Stimulated activated CD4-positive, alpha-beta T cell treated with anti-CD3 and anti-CD28 coated beads, TNF-alpha, amount 100 ng/mL, for 48 hours (primary cell): ENCODE results near the gene XRCC1.
"Not testable (repeated sequence)": the region's sequence is repeated elsewhere in the genome, so short reads cannot be mapped to it uniquely, and the experiment has no call there.

Source experiments
- DNase-seq, 3 donors: peaks; one replicate each; pipeline ENCODE4 v3.0.0-alpha.2; 2020; ENCODE audit warnings: low read depth in 3 of 3

XRCC1 gene

GRCh38 chr19:43522929-43523328 is 52.4 kb downstream of the XRCC1 start:
- DNase-seq: no peak

GRCh38 chr19:43519436-43520088 is 55.8 kb downstream of the XRCC1 start:
- peak; percentile 71 to 75 (median 72) for DNase-seq

GRCh38 chr19:43518051-43518450 is 57.3 kb downstream of the XRCC1 start:
- DNase-seq: no peak

- not testable (repeated sequence) for DNase-seq
Observed at GRCh38 chr19:43512399-43512798, 62.9 kb downstream of the XRCC1 start.

GRCh38 chr19:43511324-43511723 is 64.0 kb downstream of the XRCC1 start:
- DNase-seq: no peak

GRCh38 chr19:43510713-43511112 is 64.6 kb downstream of the XRCC1 start:
- no peak for DNase-seq

GRCh38 chr19:43507880-43508279 is 67.4 kb downstream of the XRCC1 start:
- no peak for DNase-seq

- no peak for DNase-seq
Observed at GRCh38 chr19:43506629-43507028, 68.7 kb downstream of the XRCC1 start.

GRCh38 chr19:43505941-43506340 is 69.4 kb downstream of the XRCC1 start:
- no peak for DNase-seq

- no peak for DNase-seq
Observed at GRCh38 chr19:43505186-43505456, 70.2 kb downstream of the XRCC1 start.

- DNase-seq: no peak
Observed at GRCh38 chr19:43504426-43505185, 70.7 kb downstream of the XRCC1 start, which contains the start of gene PHLDB3. Gene PHLDB3 (minus strand): TSS chr19:43504746. CDS start chr19:43504118, 628 bp downstream.

GRCh38 chr19:43503501-43504425 is 71.6 kb downstream of the XRCC1 start:
- peak; percentile 95 to 100 (median 98) for DNase-seq

GRCh38 chr19:43502419-43502976 is 72.8 kb downstream of the XRCC1 start:
- DNase-seq: no peak

- DNase-seq: no peak
Observed at GRCh38 chr19:43501661-43502418, 73.5 kb downstream of the XRCC1 start.

GRCh38 chr19:43499042-43499441 is 76.3 kb downstream of the XRCC1 start:
- no peak for DNase-seq

- no peak for DNase-seq
Observed at GRCh38 chr19:43498233-43498842, 77.0 kb downstream of the XRCC1 start.

- no peak for DNase-seq
Observed at GRCh38 chr19:43496960-43497359, 78.4 kb downstream of the XRCC1 start.

- no peak for DNase-seq
Observed at GRCh38 chr19:43495082-43495481, 80.2 kb downstream of the XRCC1 start.
